Smooth muscle cell (in vitro differentiated cells): ENCODE measurements around the gene CPPED1. TPM values are rescaled to one million over a fixed set of nuclear protein-coding genes. Genes with fewer than 3 reads are reported as not detected.

Source experiments
- DNase-seq: peaks from one replicate; lab custom pipeline; 2025; ENCODE audit not compliant: unreplicated experiment; lab: John Stamatoyannopoulos, UW
- H2AFZ ChIP-seq: fragments of 200-600 bp; sonication (generic); 2 replicates; pipeline ENCODE4 v1.6.0; 2016; ENCODE audit warnings: antibody characterized with exemption, low read depth, mild to moderate bottlenecking
- H3F3A ChIP-seq: fragments of 200-600 bp; sonication (generic); 2 replicates; pipeline ENCODE4 v1.6.0; 2017; ENCODE audit warnings: antibody characterized with exemption, low read depth
- H3K27ac ChIP-seq: fragments of 200-600 bp; sonication (generic); 2 replicates; pipeline ENCODE4 v1.5.1; 2016; ENCODE audit warnings: low read depth, mild to moderate bottlenecking
- H3K27me3 ChIP-seq: fragments of 200-600 bp; sonication (generic); 2 replicates; pipeline ENCODE4 v1.6.1; 2016; ENCODE audit warnings: low read depth, mild to moderate bottlenecking
- H3K36me3 ChIP-seq: fragments of 200-600 bp; sonication (generic); 2 replicates; pipeline ENCODE4 v1.5.1; 2016; ENCODE audit warnings: low read depth
- H3K4me1 ChIP-seq: fragments of 200-600 bp; sonication (generic); 2 replicates; pipeline ENCODE4 v1.5.1; 2016; ENCODE audit warnings: low read depth
- H3K4me2 ChIP-seq: fragments of 200-600 bp; sonication (generic); 2 replicates; pipeline ENCODE4 v1.6.0; 2016; ENCODE audit warnings: mild to moderate bottlenecking
- H3K4me3 ChIP-seq: fragments of 200-600 bp; sonication (generic); 2 replicates; pipeline ENCODE4 v1.5.1; 2016; ENCODE audit warnings: mild to moderate bottlenecking
- H3K79me2 ChIP-seq: fragments of 200-600 bp; sonication (generic); 2 replicates; pipeline ENCODE4 v1.6.0; 2016; ENCODE audit warnings: low read depth, mild to moderate bottlenecking
- H3K9ac ChIP-seq: fragments of 200-600 bp; sonication (generic); 2 replicates; pipeline ENCODE4 v1.6.0; 2016; ENCODE audit warnings: low read depth
- H3K9me3 ChIP-seq: fragments of 200-600 bp; sonication (generic); replicated peaks from 2 replicates; pipeline ENCODE4 v1.5.1; 2016; ENCODE audit warnings: low read depth
- H4K20me1 ChIP-seq: fragments of 200-600 bp; sonication (generic); 2 replicates; pipeline ENCODE4 v1.6.0; 2016; ENCODE audit warnings: low read depth
- CTCF ChIP-seq: fragments of 200-600 bp; sonication (generic); IDR thresholded peaks from 2 replicates; pipeline ENCODE4 v1.5.1; 2017; ENCODE audit warnings: borderline replicate concordance, mild to moderate bottlenecking, antibody characterized with exemption; ENCODE audit not compliant: insufficient read depth, poor library complexity, severe bottlenecking
- WGBS: methylation state at CpG from one replicate; pipeline ENCODE4 v1.1.7; 2016; ENCODE audit warnings: low lambda C conversion rate; 5-methylcytosine and 5-hydroxymethylcytosine counted together
- microRNA-seq: library from miRNA; unstranded; fragments of <30 nt; microRNA quantifications from one replicate; pipeline ENCODE4, GENCODE V29; 2016; ENCODE audit warnings: borderline number of aligned reads
- polyA plus RNA-seq: library from polyadenylated mRNA; unstranded; fragments of >200 nt; fragmentation: Nextera tagmentation; extraction: Ambion mirVana; gene quantifications from 2 replicates; pipeline ENCODE4 v1.2.1, GENCODE V29; 2016
- small RNA-seq: library from RNA; depleted of rRNA; stranded (forward); fragments of <200 nt; gene quantifications from one replicate; pipeline ENCODE3, GENCODE V24; 2014
- total RNA-seq: library from RNA; depleted of rRNA; stranded (reverse); fragments of >200 nt; gene quantifications from 2 replicates; pipeline ENCODE4 v1.2.3, GENCODE V29; 2014

The CPPED1 gene
- total and polyA plus RNA-seq, 2 experiments from 2014 or later = 17.2 to 20.9 TPM

GRCh38 chr16:12611916-12612597 is 191.6 kb downstream of the CPPED1 start:
- Histone ChIP-seq H3K79me2 (no peaks in the 10 kb centered on the region), H3K27me3 (no peaks in the 10 kb centered on the region), H3F3A (no peaks in the 10 kb centered on the region), H3K36me3 (no peaks in the 10 kb centered on the region), H4K20me1 (no peaks in the 10 kb centered on the region), H3K4me3 (no peak overlapping the region), H3K4me2 (no peak overlapping the region), H2AFZ (no peak overlapping the region), H3K9me3 (no peaks in the 10 kb centered on the region), H3K27ac (peak overlapping the region; percentile 29), H3K9ac (no peak overlapping the region), H3K4me1 (no peaks in the 10 kb centered on the region)
- WGBS = 94% methylated on average over 10 of the region's 10 CpGs
- TF ChIP-seq CTCF = no peak
- DNase-seq = no peak

- no peak for TF ChIP-seq CTCF
- H3K79me2 ChIP-seq = no peaks in the 10 kb centered on the region
- no peaks in the 10 kb centered on the region for H3K9me3 ChIP-seq
- H4K20me1 ChIP-seq = no peaks in the 10 kb centered on the region
- DNase-seq = no peak
- no peak overlapping the region for H3K4me2 ChIP-seq
- no peak overlapping the region for H2AFZ ChIP-seq
- no peaks in the 10 kb centered on the region for H3K27me3 ChIP-seq
- WGBS = 52% methylated on average over 4 of the region's 4 CpGs
- H3K9ac ChIP-seq = no peak overlapping the region
- H3K4me3 ChIP-seq = no peak overlapping the region
- H3K4me1 ChIP-seq = no peaks in the 10 kb centered on the region
- no peaks in the 10 kb centered on the region for H3F3A ChIP-seq
- H3K27ac ChIP-seq = no peak overlapping the region
- no peaks in the 10 kb centered on the region for H3K36me3 ChIP-seq
Observed at GRCh38 chr16:12611006-12611477, 192.6 kb downstream of the CPPED1 start.

GRCh38 chr16:12609937-12610699 is 193.6 kb downstream of the CPPED1 start:
- H3K4me2 ChIP-seq = no peak overlapping the region
- 83% methylated on average over 8 of the region's 8 CpGs for WGBS
- no peak for DNase-seq
- no peaks in the 10 kb centered on the region for H3K79me2 ChIP-seq
- H3K27me3 ChIP-seq = no peaks in the 10 kb centered on the region
- TF ChIP-seq CTCF = no peak
- no peaks in the 10 kb centered on the region for H3K36me3 ChIP-seq
- H4K20me1 ChIP-seq = no peaks in the 10 kb centered on the region
- H3F3A ChIP-seq = no peaks in the 10 kb centered on the region
- H3K27ac ChIP-seq = no peak overlapping the region
- no peaks in the 10 kb centered on the region for H3K9me3 ChIP-seq
- no peak overlapping the region for H3K9ac ChIP-seq
- H3K4me1 ChIP-seq = no peaks in the 10 kb centered on the region
- no peak overlapping the region for H2AFZ ChIP-seq
- H3K4me3 ChIP-seq = no peak overlapping the region

Small RNA genes lying within 50 kb of the gene (microRNA-seq; reads per million reads assigned to microRNA genes)
- not detected for gene MIR4718

Small RNA genes lying within 50 kb of the gene (small RNA-seq; reads per million reads assigned to genes)
- gene MIR4718 (not detected), gene RF00443 (not detected)

Other genes starting within 250 kb of the CPPED1 start
- 0.04 and 0.09 TPM in 2 replicates for gene SHISA9, start 97.7 kb upstream of the CPPED1 start, total RNA-seq
- not detected in 2 replicates for gene SHISA9, start 97.7 kb upstream of the CPPED1 start, polyA plus RNA-seq